Endothelial cell of umbilical vein (primary cell): ENCODE data around the gene LONRF3. TPM values are rescaled to one million over a fixed set of nuclear protein-coding genes. Genes with fewer than 3 reads are reported as not detected.

ENCODE experiments used
- BruUV-seq: library from RNA; stranded (reverse); fragments of 400-500 nt; replicated peaks from 2 replicates; lab custom pipeline; 2021; lab: Mats Ljungman, UMichigan
- CTCF ChIA-PET: fragments of 300-600, 350-600 bp; sonication (Branson Sonifier 250); formaldehyde crosslinking; loops from one replicate; lab custom pipeline; 2021; ENCODE audit warnings: antibody characterized with exemption, inconsistent platforms; lab: Charles Lee
- POLR2A ChIA-PET: fragments of 300-600, 350-600 bp; sonication (Branson Sonifier 250); formaldehyde crosslinking; loops from one replicate; lab custom pipeline; 2021; ENCODE audit warnings: antibody characterized with exemption, inconsistent platforms; lab: Charles Lee
- DNase-seq: peaks from one replicate; pipeline ENCODE4 v3.0.0-alpha.2; 2011; ENCODE audit warnings: low read depth, low spot score
- FAIRE-seq: peaks from 2 replicates; lab custom pipeline; 2011; peaks lifted over from hg19 to GRCh38; lab: Jason Lieb, UNC
- H2AFZ ChIP-seq: 2 replicates; pipeline ENCODE4 v1.6.0; 2012; ENCODE audit warnings: low read depth, low read length, control low read depth, inconsistent platforms
- H3K27ac ChIP-seq: 2 replicates; pipeline ENCODE4 v1.5.1; 2011; ENCODE audit warnings: low read depth, mild to moderate bottlenecking, control low read depth, low read length, moderate library complexity; ENCODE audit not compliant: insufficient read depth
- H3K27me3 ChIP-seq, 2 experiments: 2 replicates each; pipeline versions ENCODE4 v1.6.0 to v1.6.1; 2011; ENCODE audit warnings: low read length in 2 of 2, mixed read lengths in 1 of 2; ENCODE audit not compliant: control insufficient read depth in 2 of 2, insufficient read depth in 2 of 2
- H3K36me3 ChIP-seq, 2 experiments: 2 replicates in 1 of 2; 3 replicates in 1 of 2; pipeline ENCODE4 v1.5.1; 2011; ENCODE audit warnings: low read length in 2 of 2, mild to moderate bottlenecking in 1 of 2, moderate library complexity in 1 of 2; ENCODE audit not compliant: control insufficient read depth in 2 of 2, insufficient read depth in 2 of 2; ENCODE audit errors: extremely low read depth in 1 of 2
- H3K4me1 ChIP-seq: 3 replicates; pipeline ENCODE4 v1.5.1; 2011; ENCODE audit warnings: mild to moderate bottlenecking, low read length; ENCODE audit not compliant: control insufficient read depth, insufficient read depth; ENCODE audit errors: extremely low read depth
- H3K4me2 ChIP-seq: 2 replicates; pipeline ENCODE4 v1.6.1; 2011; ENCODE audit warnings: low read length, control low read depth, mixed read lengths; ENCODE audit not compliant: insufficient read depth
- H3K4me3 ChIP-seq, 3 experiments: fragments of 200-600 bp in 1 of 3; sonication (generic), shearing (Covaris generic) in 1 of 3; replicated peaks in 1 of 3; 2 replicates each; pipeline ENCODE4 v1.5.1; 2011 to 2016; ENCODE audit warnings: control low read depth in 3 of 3, low read length in 3 of 3, mild to moderate bottlenecking in 2 of 3, inconsistent platforms in 1 of 3, low read depth in 1 of 3, moderate library complexity in 1 of 3; ENCODE audit not compliant: insufficient read depth in 1 of 3
- H3K79me2 ChIP-seq: 2 replicates; pipeline ENCODE4 v1.6.0; 2012; ENCODE audit warnings: low read length, inconsistent platforms; ENCODE audit not compliant: control insufficient read depth, insufficient read depth
- H3K9ac ChIP-seq: replicated peaks from 2 replicates; pipeline ENCODE3; 2011; ENCODE audit warnings: low read length, control low read depth; ENCODE audit not compliant: insufficient read depth; ENCODE audit errors: extremely low read depth
- H3K9me1 ChIP-seq: replicated peaks from 3 replicates; pipeline ENCODE4 v1.6.0; 2011; ENCODE audit warnings: mild to moderate bottlenecking, low read length; ENCODE audit not compliant: control insufficient read depth, insufficient read depth; ENCODE audit errors: extremely low read depth
- H3K9me3 ChIP-seq: replicated peaks from 2 replicates; pipeline ENCODE4 v1.5.1; 2012; ENCODE audit warnings: low read length, inconsistent platforms; ENCODE audit not compliant: control insufficient read depth, insufficient read depth
- H4K20me1 ChIP-seq: replicated peaks from 2 replicates; pipeline ENCODE3; 2011; ENCODE audit warnings: mild to moderate bottlenecking, low read length; ENCODE audit not compliant: control insufficient read depth, insufficient read depth; ENCODE audit errors: extremely low read depth
- EZH2 ChIP-seq: IDR thresholded peaks from 2 replicates; pipeline ENCODE4 v1.6.1; 2012; ENCODE audit warnings: borderline replicate concordance, low read depth, mild to moderate bottlenecking, moderate library complexity, low read length, inconsistent platforms; ENCODE audit not compliant: severe bottlenecking
- FOS ChIP-seq: IDR thresholded peaks from 2 replicates; pipeline ENCODE4 v1.6.1; 2011; ENCODE audit warnings: mild to moderate bottlenecking, low read length, moderate library complexity, borderline replicate concordance; ENCODE audit not compliant: insufficient read depth
- GATA2 ChIP-seq: IDR thresholded peaks from 2 replicates; pipeline ENCODE4 v1.7.0; 2011; ENCODE audit warnings: low read depth, mild to moderate bottlenecking, moderate library complexity, mixed read lengths, low read length; ENCODE audit not compliant: insufficient read length, insufficient read depth
- JUN ChIP-seq: IDR thresholded peaks from 2 replicates; pipeline ENCODE4 v1.6.1; 2011; ENCODE audit warnings: borderline replicate concordance, low read depth; ENCODE audit not compliant: insufficient read length, insufficient read depth
- MYC ChIP-seq: IDR thresholded peaks from one replicate; pipeline ENCODE4 v1.6.1; 2011; ENCODE audit warnings: mild to moderate bottlenecking, low read depth, low read length
- POLR2A ChIP-seq: IDR thresholded peaks from 2 replicates; pipeline ENCODE4 v1.6.1; 2012; ENCODE audit warnings: low read depth, mild to moderate bottlenecking, control low read depth, low read length
- POLR2AphosphoS5 ChIP-seq: IDR thresholded peaks from 2 replicates; pipeline ENCODE4 v1.6.1; 2012; ENCODE audit warnings: low read depth, mild to moderate bottlenecking, control low read depth, low read length, moderate library complexity; ENCODE audit not compliant: insufficient read depth
- dilution Hi-C: fragments of 300-500 bp; cut with MboI; formaldehyde crosslinking; loops from one replicate; pipeline ENCODE4 v1.15.0; 2019; ENCODE audit warnings: low sequenced_read_pairs; ENCODE audit not compliant: extremely low pct_ligation_motif_present
- intact Hi-C: fragments of 100-400 bp; cut with micrococcal nuclease; formaldehyde crosslinking; loops from one replicate; pipeline ENCODE4 v1.10.0; 2022
- polyA plus RNA-seq, 4 experiments: library from polyadenylated mRNA; depleted of rRNA in 3 of 4; stranded (reverse) in 3 of 4; unstranded in 1 of 4; fragments of >200 nt; gene quantifications; 2 replicates each; pipeline versions ENCODE4 v1.2.1 to v1.2.3, GENCODE V29; 2011 to 2012; ENCODE audit warnings: missing spikeins in 1 of 4
- total RNA-seq: library from RNA; stranded (reverse); gene quantifications from 2 replicates; pipeline ENCODE4 v1.2.3, GENCODE V29; 2021
- TF ChIP-seq, protein P1 (sequence below): IDR thresholded peaks from 2 replicates; pipeline ENCODE4 v1.6.1; 2011; ENCODE audit not compliant: insufficient read depth, insufficient read length
- TF ChIP-seq, protein P2 (sequence below), 2 donors: IDR thresholded peaks; 1 replicate in 1 of 2; 2 replicates in 1 of 2; pipeline ENCODE4 v1.5.1; 2011; ENCODE audit warnings: low read length in 2 of 2, mild to moderate bottlenecking in 2 of 2, moderate library complexity in 2 of 2, control low read depth in 1 of 2, inconsistent platforms in 1 of 2, low read depth in 1 of 2; ENCODE audit not compliant: insufficient read depth in 1 of 2; ENCODE audit errors: extremely low read depth in 1 of 2

Gene LONRF3
- total and polyA plus RNA-seq, 2 donors (not counting 3 experiments of a cell fraction or from before 2014, with no cell fraction given): 4.4 to 13.3 TPM

DNA sequence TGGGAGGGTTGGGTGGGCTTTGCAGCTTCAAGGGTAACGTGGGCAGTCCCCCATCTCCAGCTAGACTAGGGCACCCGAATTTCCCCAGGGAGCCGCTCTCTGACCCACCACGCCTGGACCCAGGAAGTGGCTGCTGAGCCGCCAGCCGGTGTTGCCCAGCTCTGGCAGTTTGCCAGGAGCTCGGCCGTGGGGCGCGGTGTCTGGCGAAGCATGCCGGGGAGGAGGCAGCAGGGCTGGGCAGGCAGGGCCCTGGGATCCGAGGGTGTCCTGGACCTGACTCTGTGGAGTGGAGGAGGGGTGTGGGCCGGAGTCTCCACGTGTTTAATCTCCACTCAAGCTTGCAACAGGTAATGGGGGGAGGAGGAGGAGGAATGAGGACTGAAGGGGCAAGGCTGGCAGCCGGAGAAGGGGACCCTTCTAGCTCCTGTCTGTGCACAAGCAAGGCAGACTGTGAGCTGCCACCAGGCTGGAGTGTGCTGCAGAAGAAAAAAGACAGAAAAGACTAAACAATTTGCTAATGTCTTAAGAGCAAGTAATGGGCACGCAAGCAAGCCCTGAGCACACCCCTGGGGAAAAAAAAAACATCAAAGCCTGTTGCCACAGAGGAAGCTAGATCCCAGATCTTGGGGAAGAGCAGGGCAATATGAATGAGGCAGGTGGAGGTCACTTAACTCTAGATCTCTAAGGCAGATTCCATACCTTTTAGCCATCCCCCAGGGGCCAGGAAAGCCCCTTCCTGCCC, 2.4 kb downstream of the LONRF3 start:
- Histone ChIP-seq H3K27me3 (peaks cover 13 to 19% of the 10 kb centered on the region in 2 experiments), H3K4me2 (peak overlapping the region; percentile 36), H3K9me1 (no peaks in the 10 kb centered on the region), H3K27ac (peak overlapping the region; percentile 34), H3K79me2 (no peaks in the 10 kb centered on the region), H4K20me1 (no peaks in the 10 kb centered on the region), H3K9me3 (no peaks in the 10 kb centered on the region), H3K4me1 (peaks cover 17% of the 10 kb centered on the region), H3K4me3 (peak overlapping the region in 2 of 3 experiments; percentile 72 to 91), H2AFZ (no peak overlapping the region), H3K36me3 (no peaks in the 10 kb centered on the region), H3K9ac (peak overlapping the region; percentile 77)
- FAIRE-seq (peak; percentile 48), DNase-seq (no peak)
- dilution Hi-C loops: no loop called here
- TF ChIP-seq JUN (no peak), FOS (no peak), MYC (no peak), POLR2AphosphoS5 (no peak), POLR2A (no peak), EZH2 (no peak), GATA2 (no peak)
- TF ChIP-seq, protein P1, sequence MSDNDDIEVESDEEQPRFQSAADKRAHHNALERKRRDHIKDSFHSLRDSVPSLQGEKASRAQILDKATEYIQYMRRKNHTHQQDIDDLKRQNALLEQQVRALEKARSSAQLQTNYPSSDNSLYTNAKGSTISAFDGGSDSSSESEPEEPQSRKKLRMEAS: no peak
- TF ChIP-seq, protein P2, sequence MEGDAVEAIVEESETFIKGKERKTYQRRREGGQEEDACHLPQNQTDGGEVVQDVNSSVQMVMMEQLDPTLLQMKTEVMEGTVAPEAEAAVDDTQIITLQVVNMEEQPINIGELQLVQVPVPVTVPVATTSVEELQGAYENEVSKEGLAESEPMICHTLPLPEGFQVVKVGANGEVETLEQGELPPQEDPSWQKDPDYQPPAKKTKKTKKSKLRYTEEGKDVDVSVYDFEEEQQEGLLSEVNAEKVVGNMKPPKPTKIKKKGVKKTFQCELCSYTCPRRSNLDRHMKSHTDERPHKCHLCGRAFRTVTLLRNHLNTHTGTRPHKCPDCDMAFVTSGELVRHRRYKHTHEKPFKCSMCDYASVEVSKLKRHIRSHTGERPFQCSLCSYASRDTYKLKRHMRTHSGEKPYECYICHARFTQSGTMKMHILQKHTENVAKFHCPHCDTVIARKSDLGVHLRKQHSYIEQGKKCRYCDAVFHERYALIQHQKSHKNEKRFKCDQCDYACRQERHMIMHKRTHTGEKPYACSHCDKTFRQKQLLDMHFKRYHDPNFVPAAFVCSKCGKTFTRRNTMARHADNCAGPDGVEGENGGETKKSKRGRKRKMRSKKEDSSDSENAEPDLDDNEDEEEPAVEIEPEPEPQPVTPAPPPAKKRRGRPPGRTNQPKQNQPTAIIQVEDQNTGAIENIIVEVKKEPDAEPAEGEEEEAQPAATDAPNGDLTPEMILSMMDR (IDR thresholded peaks at IDR 0.05; ENCODE audit: extremely low read depth in 1 of 2, insufficient read depth in 1 of 2, low read depth in 1 of 2, low read length in 2 of 2): no peak
- POLR2A ChIA-PET: no interaction called here
- CTCF ChIA-PET: no interaction called here
- BruUV-seq: no TSS peak
- intact Hi-C loops: loop anchor here (2.0 kb wide), 1 partner anchor 24 kb away; no protein-coding TSS in a partner anchor
